NCI-H2196 treated with DMSO at 0.1 percent for 48 hours (cell line): Measurements from ENCODE around the gene KLHL18.
"Not testable (repeated sequence)": the region's sequence is repeated elsewhere in the genome, so short reads cannot be mapped to it uniquely, and the experiment has no call there.

Source experiments
- DNase-seq: peaks from one replicate; lab custom pipeline; 2025; ENCODE audit not compliant: unreplicated experiment; lab: John Stamatoyannopoulos, UW

The KLHL18 gene

DNA sequence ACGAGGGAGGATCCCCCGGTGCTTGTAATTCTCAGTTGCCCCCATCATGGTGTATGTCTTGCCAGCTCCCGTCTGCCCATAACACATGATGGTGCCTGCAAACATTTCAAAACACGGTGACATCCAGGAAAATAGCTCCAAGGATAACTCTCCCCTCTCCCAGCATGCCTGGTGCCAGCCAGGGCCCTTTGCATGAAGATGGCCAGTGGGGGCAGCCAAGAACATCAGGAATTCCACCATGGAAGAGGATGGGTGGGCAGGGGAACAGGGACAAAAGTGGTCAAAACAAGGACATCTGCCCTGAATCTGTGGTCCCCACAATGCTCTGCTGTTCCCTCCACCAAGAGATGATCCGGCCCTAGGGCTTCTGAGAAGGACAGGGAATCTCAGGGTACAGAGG is 9.2 kb upstream of the KLHL18 start:
- no peak for DNase-seq

DNA sequence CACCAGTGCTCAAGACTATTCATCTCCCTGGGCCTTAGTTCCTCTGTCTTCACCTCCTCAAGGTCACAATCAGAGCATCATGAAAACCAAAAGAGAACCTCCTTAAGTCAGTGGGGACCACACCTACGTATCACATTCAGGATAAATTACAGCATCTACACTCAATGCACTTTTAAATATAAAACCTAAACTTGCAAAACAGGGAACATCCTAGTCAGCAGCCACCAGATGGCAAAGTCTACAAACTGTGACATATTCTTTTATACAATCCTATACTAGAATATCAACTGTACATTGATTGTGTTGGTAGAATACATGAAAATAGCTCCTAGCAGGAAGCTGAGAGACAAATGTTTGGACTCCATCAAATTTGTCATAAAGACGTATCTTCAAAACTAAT is 8.1 kb upstream of the KLHL18 start:
- no peak for DNase-seq

DNA sequence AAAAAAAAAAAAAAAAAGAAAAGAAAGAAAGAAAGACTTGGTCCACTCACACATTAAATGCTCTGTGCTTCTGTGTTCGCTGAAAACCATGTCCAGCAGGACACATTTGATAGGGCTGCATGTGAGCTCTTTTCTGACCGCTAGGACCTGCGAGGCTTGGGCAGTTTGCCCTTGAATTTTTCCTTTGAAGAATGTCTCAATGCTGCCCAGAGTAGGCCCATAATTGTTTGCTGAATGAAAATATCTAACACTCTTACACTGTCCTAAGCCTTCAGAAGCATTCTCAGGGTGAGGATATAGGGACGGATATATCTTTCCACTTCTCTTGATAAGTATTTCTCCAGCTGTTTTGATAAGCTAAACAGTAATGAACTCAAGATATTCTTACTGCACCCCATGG is 6.2 kb upstream of the KLHL18 start:
- no peak for DNase-seq

DNA sequence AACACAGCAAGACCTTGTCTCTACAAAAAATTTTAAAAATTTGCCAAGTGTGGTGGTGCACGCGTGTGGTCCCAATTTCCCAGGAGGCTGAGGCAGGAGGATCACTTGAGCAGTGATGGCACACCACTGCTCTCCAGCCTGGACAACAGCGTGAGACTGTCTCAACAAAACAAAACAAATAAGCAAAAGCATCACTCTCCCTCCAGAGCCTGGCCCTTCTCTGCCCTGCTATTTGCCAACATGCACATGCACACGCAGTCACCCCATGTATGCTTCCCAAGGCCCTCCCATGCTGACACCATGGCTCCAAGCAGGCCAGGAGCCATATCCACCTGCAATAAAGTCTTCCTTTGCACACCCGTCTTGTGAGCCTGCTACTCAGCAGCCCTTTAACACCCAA is 2.2 kb upstream of the KLHL18 start:
- DNase-seq: no peak

DNA sequence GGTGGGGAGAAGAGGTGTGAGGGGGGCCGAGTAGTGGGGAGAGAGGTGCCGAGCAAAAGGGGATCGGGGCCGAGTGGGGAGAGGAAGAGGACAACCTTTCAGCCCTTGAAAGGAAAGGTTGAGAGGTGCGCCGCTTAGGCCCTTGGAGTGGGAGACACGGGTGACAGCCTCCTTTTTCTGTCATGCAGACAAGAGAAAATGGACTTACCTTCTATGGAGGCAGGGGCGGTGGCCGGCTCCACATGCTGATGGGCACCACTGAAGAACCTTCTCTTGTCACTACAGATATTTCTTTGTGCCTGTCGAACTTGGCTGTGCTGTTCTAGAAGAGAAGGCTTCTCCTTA is 421 bp downstream of the KLHL18 start:
- no peak for DNase-seq

DNA sequence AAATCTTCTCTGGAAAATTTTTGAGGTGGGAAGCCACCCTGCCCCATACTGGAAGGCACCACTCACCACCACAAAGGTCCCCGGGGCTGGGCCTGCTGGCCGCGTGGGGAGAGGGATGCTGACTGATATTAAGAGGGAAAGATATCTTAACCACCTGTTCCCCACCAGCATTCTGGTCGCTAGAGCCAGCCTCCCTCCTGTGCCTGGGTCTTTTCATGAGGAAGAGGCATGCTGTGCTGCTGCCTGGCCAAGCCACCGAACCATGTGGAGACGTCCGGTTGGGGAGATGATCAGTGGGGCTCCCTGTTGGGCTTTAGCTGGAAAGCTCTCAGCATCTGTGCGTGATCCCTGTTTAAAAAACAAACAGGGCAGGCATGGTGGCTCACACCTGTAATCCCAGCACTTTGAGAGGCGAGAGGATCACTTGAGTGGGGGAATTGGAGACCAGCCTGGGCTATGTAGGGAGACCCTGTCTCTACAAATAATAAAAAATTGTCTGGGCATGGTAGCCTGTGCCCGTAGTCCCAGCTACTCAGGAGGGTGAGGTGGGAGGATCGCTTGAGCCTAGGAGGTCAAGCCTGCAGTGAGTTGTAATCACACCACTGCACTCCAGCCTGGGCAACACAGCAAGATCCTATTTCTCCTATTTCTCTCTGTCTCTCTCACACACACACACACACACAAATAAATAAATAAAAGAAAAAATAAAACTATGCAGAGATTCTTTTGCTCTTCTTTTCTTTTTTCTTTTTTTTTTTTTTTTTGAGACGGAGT is 1.0 kb downstream of the KLHL18 start:
- no peak for DNase-seq

DNA sequence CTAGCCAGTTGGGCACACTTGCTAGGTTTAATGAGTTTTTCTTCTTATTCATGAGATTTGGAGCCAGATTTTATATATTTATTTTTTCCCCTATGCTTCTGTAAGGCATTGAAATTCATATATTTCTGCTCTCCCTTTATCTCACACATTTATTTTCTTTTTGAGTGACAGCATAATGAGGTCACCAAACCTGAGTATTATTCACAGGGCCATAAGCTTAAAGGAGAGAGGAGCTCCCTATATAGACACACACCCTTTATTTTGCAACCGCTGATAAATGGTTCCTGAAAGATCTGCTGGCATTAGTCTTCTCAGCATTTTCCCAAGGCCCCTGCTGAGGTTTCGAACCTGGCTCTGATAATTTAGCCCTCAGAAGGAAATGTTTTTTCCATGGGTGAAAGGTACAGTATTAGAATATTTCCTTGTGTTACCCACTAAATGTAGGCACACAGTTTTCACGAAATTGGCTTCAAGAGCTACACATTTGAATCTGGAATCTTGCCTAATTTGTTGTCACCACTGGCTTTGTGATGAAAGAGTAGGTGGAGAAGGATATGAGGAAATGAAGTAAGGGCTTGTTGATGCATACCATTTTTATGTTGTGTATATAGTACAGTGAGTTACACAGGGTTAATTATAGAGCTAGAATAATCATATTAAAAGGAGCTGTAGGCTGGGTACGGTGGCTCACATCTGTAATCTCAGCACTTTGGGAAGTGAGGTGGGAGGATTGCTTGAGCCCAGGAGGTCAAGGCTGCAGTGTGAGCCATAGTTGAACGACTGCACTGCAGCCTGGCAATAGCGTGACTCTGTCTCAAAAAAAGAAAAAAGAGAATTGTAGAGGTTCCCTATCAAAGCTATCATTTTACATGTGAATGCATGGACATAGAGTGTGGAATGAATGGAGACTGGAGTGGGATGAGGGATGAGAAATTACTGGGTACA is 6.5 kb downstream of the KLHL18 start:
- DNase-seq: no peak

DNA sequence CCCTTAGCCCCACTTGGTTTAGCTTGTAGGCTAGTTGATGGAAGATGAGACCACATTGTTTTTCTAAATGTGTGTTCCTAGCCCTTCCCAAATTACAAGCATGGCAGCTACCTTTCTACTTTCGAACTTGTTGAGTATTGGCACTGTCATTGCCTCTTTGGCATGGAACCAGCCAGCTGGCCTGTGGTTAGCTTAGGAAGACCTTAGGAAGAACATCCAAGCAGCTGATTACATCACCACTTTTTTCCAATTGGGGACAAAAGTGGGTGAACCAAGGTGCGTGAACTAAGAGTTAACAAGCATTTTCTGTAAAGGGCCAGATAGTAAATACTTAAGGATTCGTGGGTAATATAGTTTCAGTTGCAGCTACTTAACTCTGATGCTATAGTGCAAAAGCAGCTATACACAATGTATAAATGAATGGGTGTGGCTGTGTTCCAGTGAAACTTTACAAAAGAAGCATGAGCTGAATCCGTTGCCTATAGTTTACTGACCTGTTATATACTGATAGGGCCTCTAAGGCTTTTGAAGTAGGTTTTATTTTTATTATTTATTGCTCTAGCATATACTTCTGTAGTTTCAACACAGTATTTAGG is 8.5 kb downstream of the KLHL18 start:
- DNase-seq: no peak

DNA sequence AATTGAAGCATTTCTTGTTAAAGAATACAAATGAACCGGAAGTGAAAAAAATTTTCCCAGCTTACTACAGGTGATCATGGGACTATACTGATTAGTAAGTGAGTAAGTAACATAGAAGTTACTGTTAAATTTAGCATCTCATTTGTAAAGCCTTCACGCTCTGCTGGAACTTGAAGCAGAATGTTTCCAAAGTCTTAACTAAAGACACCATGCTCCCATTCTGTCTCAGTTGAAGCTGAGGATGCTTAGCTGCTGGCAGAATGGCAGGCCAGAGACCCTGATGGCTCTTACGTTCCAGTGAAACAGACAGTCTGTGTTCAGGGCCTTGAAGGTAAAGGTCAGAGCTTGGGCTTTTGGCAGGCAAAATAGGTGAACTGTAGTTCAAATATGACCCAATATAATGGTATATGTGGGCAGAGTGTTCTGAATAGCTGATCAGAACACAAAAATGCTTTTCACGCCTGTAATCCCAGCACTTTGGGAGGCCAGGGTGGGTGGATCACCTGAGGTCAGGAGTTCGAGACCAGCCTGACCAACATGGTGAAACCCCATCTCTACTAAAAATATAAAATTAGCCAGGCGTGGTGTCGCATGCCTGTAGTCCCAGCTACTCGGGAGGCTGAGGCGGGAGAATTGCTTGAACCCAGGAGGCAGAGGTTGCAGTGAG is 9.1 kb downstream of the KLHL18 start:
- DNase-seq: not testable (repeated sequence)

DNA sequence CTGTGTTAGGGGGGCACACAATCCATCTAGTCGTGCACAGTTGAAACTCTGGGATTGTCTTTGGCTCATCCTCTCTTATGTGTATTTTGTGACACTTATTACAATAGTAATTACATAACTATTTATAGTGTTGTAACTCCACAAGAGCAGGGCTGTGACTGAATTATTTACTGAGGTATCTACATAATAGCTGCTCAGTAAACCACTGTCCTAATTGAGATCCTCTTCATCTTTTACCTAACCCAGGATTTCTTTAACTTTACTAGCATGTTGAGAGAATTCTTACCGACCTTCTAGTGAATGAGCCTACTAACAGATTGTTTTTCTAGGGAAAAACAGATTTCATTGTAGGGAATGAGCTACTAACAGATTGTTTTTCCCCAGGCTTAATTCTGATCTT is 11.1 kb downstream of the KLHL18 start:
- no peak for DNase-seq

DNA sequence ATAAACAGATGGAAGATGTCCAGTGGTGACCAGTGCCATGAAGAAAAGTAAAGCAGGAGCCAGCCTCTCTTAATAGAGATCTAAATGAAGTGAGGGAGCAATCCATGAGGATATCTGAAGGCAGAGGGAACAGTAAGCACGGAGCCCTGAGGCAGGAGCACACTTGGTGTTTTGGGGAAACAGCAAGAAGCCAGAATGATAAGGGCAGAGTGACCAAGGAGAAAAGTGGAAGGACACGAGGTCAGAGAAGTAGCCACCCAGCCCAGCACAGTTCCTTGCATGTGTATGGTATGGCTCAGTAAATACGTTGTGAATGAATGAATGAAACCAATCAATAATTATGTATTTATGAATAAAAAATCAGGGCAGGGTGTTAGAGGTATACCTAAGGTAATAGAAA is 11.6 kb downstream of the KLHL18 start:
- no peak for DNase-seq

DNA sequence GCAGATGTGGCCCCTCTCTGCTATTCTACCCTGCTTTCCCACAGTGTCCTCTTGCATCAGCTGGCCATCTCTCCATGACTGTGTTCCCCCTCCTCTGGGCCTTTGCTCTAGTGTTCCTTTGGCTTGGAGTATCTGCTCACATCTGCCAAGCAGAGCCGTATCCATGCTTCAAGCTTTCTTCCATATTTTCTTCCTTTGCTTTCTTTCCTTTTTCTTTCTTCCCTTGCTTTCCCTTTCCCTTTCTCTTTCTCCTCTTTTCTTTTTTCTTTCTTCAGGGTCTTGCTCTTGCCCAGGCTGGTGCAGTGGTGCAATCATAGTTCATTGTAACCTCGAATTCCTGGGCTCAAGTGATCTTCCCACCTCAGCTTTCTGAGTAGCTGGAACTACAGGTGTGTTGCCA is 12.6 kb downstream of the KLHL18 start:
- no peak for DNase-seq

DNA sequence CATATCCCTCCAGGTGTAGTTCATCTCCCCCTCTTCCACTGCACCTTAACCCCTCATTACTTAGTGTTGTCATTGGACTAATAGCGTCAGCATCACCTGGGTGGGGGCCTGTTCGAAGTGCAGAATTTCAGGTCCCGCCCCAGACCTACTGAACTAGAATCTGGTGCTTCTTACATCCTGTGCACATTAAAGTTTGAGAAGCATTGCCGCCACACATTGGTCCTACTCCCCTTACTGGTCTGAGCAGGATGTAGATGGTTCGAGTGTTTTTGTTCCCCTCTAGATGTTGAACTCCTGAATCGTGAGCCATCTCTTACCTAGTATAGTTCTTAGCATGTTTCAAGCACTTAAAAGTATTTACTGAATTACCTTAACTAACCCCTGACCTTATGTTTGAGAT is 13.2 kb downstream of the KLHL18 start:
- no peak for DNase-seq

DNA sequence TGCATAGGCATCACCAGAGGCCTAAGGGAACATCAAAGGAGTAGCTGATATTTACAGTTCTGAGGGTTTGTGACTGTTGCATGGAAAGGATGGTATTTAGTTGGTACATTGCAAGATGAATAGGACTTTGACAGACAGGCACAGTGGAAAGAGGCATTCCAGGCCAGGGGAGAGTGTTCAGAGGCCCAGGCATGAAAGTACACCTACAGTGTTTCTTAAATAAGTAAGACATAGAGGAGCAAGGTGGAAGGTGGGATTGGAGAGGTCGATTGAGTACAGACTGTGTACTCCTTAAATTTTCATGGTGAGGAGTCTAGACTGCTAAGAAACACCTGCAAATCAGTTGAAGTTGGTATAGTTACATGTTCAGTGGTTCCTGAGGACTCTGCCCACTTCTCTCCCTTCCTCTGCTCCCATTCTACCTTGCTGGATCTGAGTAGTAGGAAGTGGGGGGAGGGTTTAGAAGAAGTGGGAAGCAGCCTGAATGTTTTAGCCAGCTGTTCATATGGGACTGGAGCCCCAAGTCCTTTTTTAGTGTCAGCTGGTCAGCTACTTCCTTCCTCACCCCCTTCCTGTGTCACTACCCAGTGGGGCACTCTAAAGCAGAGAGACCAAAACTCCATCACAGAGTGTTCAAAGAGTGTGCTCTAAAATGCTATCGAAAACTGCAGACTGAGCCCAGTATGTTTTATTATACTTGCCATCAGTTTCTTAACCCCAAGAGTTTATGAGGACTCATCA is 14.0 kb downstream of the KLHL18 start:
- DNase-seq: no peak

DNA sequence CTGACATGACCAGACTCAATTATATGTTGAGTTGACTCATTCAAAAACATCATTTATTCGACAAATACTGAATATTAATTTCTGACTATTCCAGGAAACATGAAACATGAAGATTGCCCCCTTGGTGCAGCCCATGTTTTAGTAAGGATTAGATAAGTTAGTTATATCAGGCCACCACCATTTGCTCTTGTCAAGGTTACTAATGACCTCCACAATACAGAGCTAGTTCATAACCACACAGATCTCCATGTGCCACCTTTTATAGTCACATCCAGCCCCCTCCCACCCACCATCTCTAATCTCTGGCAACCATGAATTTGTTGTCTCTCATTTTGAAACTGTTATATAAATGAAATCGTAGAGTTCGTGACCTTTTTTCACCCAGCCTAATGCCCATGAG is 15.7 kb downstream of the KLHL18 start:
- no peak for DNase-seq

DNA sequence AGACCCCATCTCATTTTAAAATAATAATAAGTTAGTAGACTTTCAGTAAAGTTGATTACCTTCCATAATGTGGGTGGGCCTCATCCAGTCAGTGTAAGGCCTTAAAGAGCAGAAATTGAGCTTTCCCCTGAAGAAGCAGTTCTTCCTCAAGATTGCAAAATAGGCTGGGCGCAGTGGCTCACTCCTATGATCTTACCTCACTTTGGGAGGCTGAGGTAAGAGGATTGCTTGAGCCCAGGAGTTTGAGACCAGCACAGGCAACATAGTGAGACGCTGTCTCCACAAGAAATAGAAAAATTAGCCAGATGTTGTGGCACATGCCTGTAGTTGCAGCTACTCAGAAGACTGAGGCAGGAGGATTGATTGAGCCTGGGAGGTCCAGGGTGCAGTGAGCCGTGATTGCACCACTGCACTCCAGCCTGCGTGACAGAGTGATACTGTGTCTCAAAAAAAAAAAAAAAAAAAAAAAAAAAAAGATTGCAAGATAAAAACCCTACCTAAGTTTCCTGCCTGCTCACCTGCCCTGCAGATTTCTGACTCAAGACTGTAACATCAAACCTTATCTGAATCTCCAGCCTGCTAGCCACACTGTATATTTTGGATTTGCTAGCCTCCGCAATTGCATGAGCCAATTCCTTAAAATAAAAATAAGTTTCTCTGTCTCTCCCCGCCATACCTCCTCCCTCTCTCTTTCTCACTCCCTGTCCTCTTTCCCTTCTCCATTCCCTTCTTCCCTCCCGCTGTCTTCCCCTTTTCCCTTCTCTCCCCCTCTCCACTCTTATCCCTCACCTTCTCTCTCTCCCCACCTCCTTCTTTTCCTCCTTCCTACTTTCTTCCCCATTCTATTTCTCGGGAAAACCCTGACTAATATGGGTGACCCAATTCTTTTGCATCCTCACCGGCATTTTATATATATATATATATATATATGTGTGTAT is 16.9 kb downstream of the KLHL18 start:
- DNase-seq: no peak

DNA sequence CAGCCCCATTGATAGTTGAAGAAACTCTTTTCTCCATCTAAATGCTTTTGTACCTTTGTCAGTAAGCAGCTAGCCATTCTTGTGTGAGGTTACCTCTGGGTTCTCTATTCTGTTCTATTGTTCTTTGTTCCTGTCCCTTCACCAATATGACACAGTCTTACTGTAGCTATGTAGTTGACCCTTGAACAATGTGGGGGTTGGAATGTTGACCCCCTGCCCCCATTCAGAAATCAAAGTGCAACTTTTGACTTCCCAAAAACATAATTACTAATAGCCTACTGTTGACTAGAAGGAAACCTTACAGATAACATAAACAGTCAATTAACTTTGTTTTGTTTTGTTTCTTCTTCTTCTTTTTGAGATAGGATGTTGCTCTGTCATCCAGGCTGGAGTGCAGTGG is 18.7 kb downstream of the KLHL18 start:
- no peak for DNase-seq

DNA sequence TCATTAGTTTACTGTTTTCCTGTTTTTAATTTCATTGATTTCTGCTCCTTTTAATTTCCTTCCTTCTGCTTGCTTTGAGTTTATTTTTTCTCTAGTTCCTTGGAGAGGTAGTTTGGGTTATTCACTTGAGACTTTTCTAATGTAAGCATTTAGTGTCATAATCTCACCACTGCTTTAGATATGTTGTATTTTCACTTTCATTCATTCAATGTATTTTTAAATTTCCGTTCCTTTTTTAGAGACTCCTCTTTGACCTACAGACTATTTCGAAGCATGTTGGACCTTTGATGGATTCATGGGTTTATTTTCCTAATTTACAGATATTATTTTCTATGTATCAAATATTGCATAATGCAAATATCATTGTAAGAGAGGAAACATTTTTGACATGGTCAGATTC is 23.3 kb downstream of the KLHL18 start:
- DNase-seq: no peak

DNA sequence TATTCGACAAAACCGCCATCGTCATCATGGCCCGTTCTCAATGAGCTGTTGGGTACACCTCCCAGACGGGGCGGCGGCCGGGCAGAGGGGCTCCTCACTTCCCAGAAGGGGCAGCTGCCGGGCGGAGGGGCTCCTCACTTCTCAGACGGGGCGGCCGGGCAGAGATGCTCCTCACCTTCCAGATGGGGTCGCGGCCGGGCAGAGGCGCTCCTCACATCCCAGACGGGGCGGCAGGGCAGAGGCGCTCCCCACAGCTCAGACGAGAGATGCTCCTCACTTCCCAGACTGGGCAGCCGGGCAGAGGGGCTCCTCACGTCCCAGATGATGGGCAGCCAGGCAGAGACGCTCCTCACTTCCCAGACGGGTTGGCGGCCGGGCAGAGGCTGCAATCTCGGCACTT is 26.5 kb downstream of the KLHL18 start:
- not testable (repeated sequence) for DNase-seq

DNA sequence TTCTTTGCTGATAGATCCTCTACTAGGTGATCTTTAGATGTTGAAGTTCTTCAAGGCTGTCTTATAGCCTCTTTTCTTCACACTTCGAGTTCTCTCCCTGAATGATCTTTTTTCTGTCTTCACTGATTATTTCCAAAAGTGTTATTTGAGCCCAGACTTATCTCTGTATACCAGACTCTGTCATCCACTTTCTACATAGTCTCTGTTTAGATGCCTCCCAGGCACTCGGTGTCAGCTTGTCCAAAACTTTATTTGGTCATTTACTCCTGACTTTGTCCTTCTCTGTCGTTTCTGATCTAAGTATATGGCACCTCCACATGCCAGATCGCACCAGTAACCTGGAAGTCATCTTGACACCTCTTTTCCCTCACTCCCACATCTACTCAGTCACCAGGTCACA is 27.6 kb downstream of the KLHL18 start:
- no peak for DNase-seq
